Heart right ventricle (tissue), 16 donors: ENCODE measurements around the gene CTAGE9. TPM values are rescaled to one million over a fixed set of nuclear protein-coding genes. Genes with fewer than 3 reads are reported as not detected.
"Not testable (repeated sequence)": the region's sequence is repeated elsewhere in the genome, so short reads cannot be mapped to it uniquely, and the experiment has no call there.

Experiments
- ATAC-seq, 8 donors: fragments of 200-7000 bp; cut with Tn5 transposase; one replicate each; pipeline ENCODE4 v1.9.1; 2020; ENCODE audit warnings: mild to moderate bottlenecking in 8 of 8, moderate library complexity in 8 of 8, moderate number of reproducible peaks in 1 of 8
- DNase-seq, 2 donors: peaks; one replicate each; pipeline ENCODE4 v3.0.0-alpha.2; 2020
- H3K27ac ChIP-seq, 10 donors: fragments of 200-600 bp; sonication (generic) in 2 of 10; one replicate each; pipeline versions ENCODE4 v1.5.0 to v1.8.0; 2020 to 2022; ENCODE audit warnings: mild to moderate bottlenecking in 3 of 10
- H3K27me3 ChIP-seq, 7 donors: fragments of 200-600 bp; one replicate each; pipeline ENCODE4 v1.8.0; 2021 to 2022; ENCODE audit warnings: mild to moderate bottlenecking in 2 of 7
- H3K36me3 ChIP-seq, 9 donors: fragments of 200-600 bp; sonication (generic) in 1 of 9; one replicate each; pipeline versions ENCODE4 v1.5.0 to v1.8.0; 2020 to 2022; ENCODE audit warnings: mild to moderate bottlenecking in 2 of 9
- H3K4me1 ChIP-seq, 9 donors: fragments of 200-600 bp; sonication (generic) in 1 of 9; one replicate each; pipeline versions ENCODE4 v1.5.0 to v1.8.0; 2020 to 2022; ENCODE audit warnings: mild to moderate bottlenecking in 4 of 9
- H3K4me3 ChIP-seq, 10 donors: fragments of 200-600 bp; sonication (generic) in 2 of 10; one replicate each; pipeline versions ENCODE4 v1.5.0 to v1.8.0; 2020 to 2022; ENCODE audit warnings: mild to moderate bottlenecking in 7 of 10, moderate library complexity in 2 of 10
- H3K9me3 ChIP-seq, 11 donors: fragments of 200-600 bp in 10 of 11; sonication (generic) in 2 of 11; one replicate each; pipeline versions ENCODE4 v1.5.0 to v1.8.0; 2013 to 2022; ENCODE audit warnings: mild to moderate bottlenecking in 2 of 11, control low read depth in 1 of 11, moderate library complexity in 1 of 11
- WGBS, 2 donors: extraction: QIAGEN DNeasy Blood & Tissue Kit; methylation state at CpG; one replicate each; pipeline ENCODE4 v1.1.7; 2013; ENCODE audit warnings: inconsistent platforms in 1 of 2; 5-methylcytosine and 5-hydroxymethylcytosine counted together
- intact Hi-C, 10 donors: fragments of 100-400 bp; cut with DNase I; formaldehyde crosslinking; loops; one replicate each; pipeline versions ENCODE4 v1.11.1 to v1.14.2; 2022
- polyA plus RNA-seq, 2 donors: library from polyadenylated mRNA; stranded (reverse); fragments of 200-250 nt; gene quantifications; one replicate each; pipeline ENCODE4 v1.2.3, GENCODE V29; 2013
- total RNA-seq, 10 donors: library from RNA; stranded (reverse); fragmentation: NEBNext Ultra II Directional in 3 of 10; extraction: Animal tissue kit (Norgen Biotek cat#: 25700) in 3 of 10; gene quantifications; one replicate each; pipeline versions ENCODE4 v1.2.1 to v1.2.4, GENCODE V29; 2021 to 2023
- TF ChIP-seq, protein P1 (sequence below), 9 donors: fragments of 200-600 bp; sonication (generic) in 2 of 9; IDR thresholded peaks; one replicate each; pipeline versions ENCODE4 v1.5.0 to v1.8.0; 2021 to 2022; ENCODE audit warnings: antibody characterized with exemption in 9 of 9, mild to moderate bottlenecking in 5 of 9, moderate library complexity in 1 of 9
- donor health status: Arrhythmogenic right ventricular cardiomyopathy.
- donor health status: ischemic (EF 13 %, LVEDD 7.1; RV severe dilation, severe dysfunction).
- donor health status: healthy with polysubstance abuse.
- donor health status: DM: no; HTN: yes; CAD: no.
- donor health status: DM: no; HTN: no; CAD: no.
- donor health status: ischemic (EF 25% LVEDD 6.9; RV normal size, moderate dysfunction).
- donor health status: ischemic (EF 25% LVEDD 5.7; RV mildly dilated, moderate dysfunction).
- donor health status: healthy.
- donor health status: DM: yes; HTN: yes; CAD: no.
- donor health status: Ischemic cardiomyopathy.
- donor health status: ischemic (EF 35%, LVEDD 5.7; RV mildly dilated, moderate dysfunction).
- donor health status: nonischemic (EF 11% LVEDD 7.7; RV severe dilation, severe dysfunction).
- donor health status: DM: yes; HTN: yes; CAD: no.
- donor health status: PGD.
- donor health status: ischemic (EF 29% LVEDD 5.4; RV normal size, mild dysfunction).
- donor health status: nonischemic (EF 23%, LVEDD 6.1; RV moderate dilation, normal function).

The CTAGE9 gene
- total and polyA plus RNA-seq, 12 donors: not detected

GRCh38 chr6:131754088-131754487, 43.3 kb upstream of the CTAGE9 start:
- DNase-seq: no peak

DNA sequence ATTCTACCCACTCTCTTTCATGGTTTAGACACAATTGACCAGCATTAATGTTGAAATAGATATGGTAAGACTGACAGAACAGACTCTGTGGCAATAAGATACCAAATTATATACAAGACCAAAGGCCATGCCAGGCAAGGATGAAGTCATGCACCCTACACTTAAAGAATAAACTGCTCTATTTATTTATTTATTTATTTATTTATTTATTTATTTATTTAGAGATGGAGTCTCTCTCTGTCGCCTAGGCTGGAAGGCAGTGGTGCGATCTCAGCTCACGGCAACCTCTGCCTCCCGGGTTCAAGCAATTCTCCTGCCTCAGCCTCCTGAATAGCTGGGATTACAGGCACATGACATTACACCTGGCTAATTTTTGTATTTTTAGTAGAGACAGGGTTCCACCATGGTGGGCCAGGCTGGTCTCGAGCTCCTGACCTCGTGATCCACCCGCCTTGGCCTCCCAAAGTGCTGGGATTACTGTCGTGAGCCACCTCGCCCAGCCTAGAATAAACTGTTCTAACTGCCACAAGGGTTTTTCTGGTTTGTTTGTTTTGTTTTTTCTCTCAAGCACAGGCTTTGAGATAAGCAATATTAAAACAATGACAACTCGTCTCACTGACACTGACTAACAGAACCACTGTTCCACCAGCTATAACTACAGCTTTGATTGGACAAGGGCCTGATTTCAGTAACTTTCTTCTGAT, 40.3 kb upstream of the CTAGE9 start:
- WGBS, 2 donors: 87 to 88% methylated on average over 10 of the region's 10 CpGs
- DNase-seq, ATAC-seq, H3K9me3 ChIP-seq, H3K4me1 ChIP-seq, H3K36me3 ChIP-seq, H3K4me3 ChIP-seq, H3K27ac ChIP-seq, H3K27me3 ChIP-seq, intact Hi-C loops: not testable (repeated sequence)

More at GRCh38 chr6:131754088-131754487, 43.3 kb upstream of the CTAGE9 start:
- Histone ChIP-seq H3K4me3 (no peak overlapping the region), H3K9me3 (no peaks in the 10 kb centered on the region), H3K27ac (peak overlapping the region in 1 of 10 donors; percentile 32), H3K4me1 (peaks cover 0 to 6% (median 0%) of the 10 kb centered on the region in 9 donors), H3K27me3 (no peaks in the 10 kb centered on the region), H3K36me3 (no peaks in the 10 kb centered on the region)
- intact Hi-C loops: no loop called here
- TF ChIP-seq, protein P1, sequence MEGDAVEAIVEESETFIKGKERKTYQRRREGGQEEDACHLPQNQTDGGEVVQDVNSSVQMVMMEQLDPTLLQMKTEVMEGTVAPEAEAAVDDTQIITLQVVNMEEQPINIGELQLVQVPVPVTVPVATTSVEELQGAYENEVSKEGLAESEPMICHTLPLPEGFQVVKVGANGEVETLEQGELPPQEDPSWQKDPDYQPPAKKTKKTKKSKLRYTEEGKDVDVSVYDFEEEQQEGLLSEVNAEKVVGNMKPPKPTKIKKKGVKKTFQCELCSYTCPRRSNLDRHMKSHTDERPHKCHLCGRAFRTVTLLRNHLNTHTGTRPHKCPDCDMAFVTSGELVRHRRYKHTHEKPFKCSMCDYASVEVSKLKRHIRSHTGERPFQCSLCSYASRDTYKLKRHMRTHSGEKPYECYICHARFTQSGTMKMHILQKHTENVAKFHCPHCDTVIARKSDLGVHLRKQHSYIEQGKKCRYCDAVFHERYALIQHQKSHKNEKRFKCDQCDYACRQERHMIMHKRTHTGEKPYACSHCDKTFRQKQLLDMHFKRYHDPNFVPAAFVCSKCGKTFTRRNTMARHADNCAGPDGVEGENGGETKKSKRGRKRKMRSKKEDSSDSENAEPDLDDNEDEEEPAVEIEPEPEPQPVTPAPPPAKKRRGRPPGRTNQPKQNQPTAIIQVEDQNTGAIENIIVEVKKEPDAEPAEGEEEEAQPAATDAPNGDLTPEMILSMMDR (IDR thresholded peaks at IDR 0.05): no peak
- 59 to 80% methylated on average over 1 of the region's 1 CpG for WGBS, 2 donors
- ATAC-seq: peak in 1 of 8 donors; percentile 33

- no peak overlapping the region for H3K27ac ChIP-seq
- TF ChIP-seq, protein P1 (IDR thresholded peaks at IDR 0.05): no peak
- H3K4me1 ChIP-seq: no peaks in the 10 kb centered on the region
- WGBS, 2 donors: 96% methylated on average over 7 of the region's 7 CpGs
- no peaks in the 10 kb centered on the region for H3K9me3 ChIP-seq
- no peak overlapping the region for H3K4me3 ChIP-seq
- no peak for DNase-seq
- no peaks in the 10 kb centered on the region for H3K27me3 ChIP-seq
- ATAC-seq: no peak
- H3K36me3 ChIP-seq: no peaks in the 10 kb centered on the region
- intact Hi-C loops: no loop called here
Measured at GRCh38 chr6:131749023-131749422, 38.2 kb upstream of the CTAGE9 start.

GRCh38 chr6:131747821-131748353, 37.1 kb upstream of the CTAGE9 start:
- ATAC-seq: no peak
- TF ChIP-seq, protein P1 (IDR thresholded peaks at IDR 0.05): no peak

GRCh38 chr6:131745476-131745875, 34.7 kb upstream of the CTAGE9 start:
- ATAC-seq (no peak), DNase-seq (no peak)
- no peaks in the 10 kb centered on the region for H3K36me3 ChIP-seq
- H3K4me3 ChIP-seq: no peak overlapping the region
- intact Hi-C loops: no loop called here
- H3K9me3 ChIP-seq: no peaks in the 10 kb centered on the region
- no peak overlapping the region for H3K27ac ChIP-seq
- no peaks in the 10 kb centered on the region for H3K4me1 ChIP-seq
- TF ChIP-seq, protein P1 (IDR thresholded peaks at IDR 0.05): no peak
- H3K27me3 ChIP-seq: no peaks in the 10 kb centered on the region
- 86 to 94% methylated on average over 5 of the region's 5 CpGs for WGBS, 2 donors

More at GRCh38 chr6:131747821-131748353, 37.1 kb upstream of the CTAGE9 start:
- WGBS, 2 donors: 54 to 59% methylated on average over 7 of the region's 7 CpGs
- H3K9me3 ChIP-seq: no peaks in the 10 kb centered on the region
- H3K4me1 ChIP-seq: no peaks in the 10 kb centered on the region
- intact Hi-C loops: no loop called here
- no peak for DNase-seq
- H3K27ac ChIP-seq: no peak overlapping the region
- H3K27me3 ChIP-seq: no peaks in the 10 kb centered on the region
- no peaks in the 10 kb centered on the region for H3K36me3 ChIP-seq
- H3K4me3 ChIP-seq: no peak overlapping the region
